IMR-90 (cell line): ENCODE measurements around the gene ZNF775. TPM values are rescaled to one million over a fixed set of nuclear protein-coding genes. Genes with fewer than 3 reads are reported as not detected.

Source experiments
- ATAC-seq: fragments of 200-7000 bp; cut with Tn5 transposase; 2 replicates; pipeline ENCODE4 v1.9.1; 2020; ENCODE audit warnings: low read depth, mild to moderate bottlenecking, moderate library complexity
- BruUV-seq: library from RNA; stranded (reverse); fragments of 400-500 nt; replicated peaks from 2 replicates; lab custom pipeline; 2021; lab: Mats Ljungman, UMichigan
- CTCF ChIA-PET: fragments of 300-600 bp; formaldehyde crosslinking; extraction: SDS; loops from one replicate; lab custom pipeline; 2021; ENCODE audit warnings: antibody characterized with exemption; lab: Yijun Ruan, JAX
- POLR2A ChIA-PET: fragments of 300-600 bp; sonication (Branson Sonifier 250); formaldehyde crosslinking; loops from one replicate; lab custom pipeline; 2022; ENCODE audit warnings: antibody characterized with exemption; ENCODE audit not compliant: unreplicated experiment; lab: Charles Lee
- DNase-seq: peaks from one replicate; pipeline ENCODE4 v3.0.0; 2013
- H2AFZ ChIP-seq: replicated peaks from 2 replicates; pipeline ENCODE3; 2013; ENCODE audit warnings: low read length, mild to moderate bottlenecking; ENCODE audit not compliant: poor library complexity
- H2AK5ac ChIP-seq: 2 replicates; pipeline ENCODE4 v1.6.1; 2013; ENCODE audit warnings: low read depth, low read length, inconsistent platforms
- H2AK9ac ChIP-seq: replicated peaks from 2 replicates; pipeline ENCODE3; 2013; ENCODE audit warnings: mild to moderate bottlenecking, low read depth, low read length, moderate library complexity; ENCODE audit not compliant: poor library complexity
- H2BK120ac ChIP-seq: 2 replicates; pipeline ENCODE4 v1.6.1; 2013; ENCODE audit warnings: low read depth, low read length, inconsistent platforms
- H2BK15ac ChIP-seq: 3 replicates; pipeline ENCODE4 v1.6.1; 2013; ENCODE audit warnings: low read depth, low read length, inconsistent platforms
- H2BK20ac ChIP-seq: 2 replicates; pipeline ENCODE4 v1.6.1; 2013; ENCODE audit warnings: low read depth, mild to moderate bottlenecking, inconsistent platforms, low read length, moderate library complexity
- H2BK5ac ChIP-seq: 2 replicates; pipeline ENCODE4 v1.6.1; 2013; ENCODE audit warnings: mild to moderate bottlenecking, low read depth, low read length, inconsistent platforms; ENCODE audit not compliant: poor library complexity, severe bottlenecking
- H3K14ac ChIP-seq: replicated peaks from 2 replicates; pipeline ENCODE4 v1.6.1; 2013; ENCODE audit warnings: low read depth, low read length, inconsistent platforms
- H3K18ac ChIP-seq: 2 replicates; pipeline ENCODE4 v1.6.1; 2013; ENCODE audit warnings: low read depth, low read length, control low read depth
- H3K23ac ChIP-seq: 2 replicates; pipeline ENCODE4 v1.6.1; 2013; ENCODE audit warnings: low read depth, low read length, inconsistent platforms
- H3K27ac ChIP-seq: 2 replicates; pipeline ENCODE4 v1.5.1; 2013; ENCODE audit warnings: mild to moderate bottlenecking, control low read depth, low read length; ENCODE audit not compliant: insufficient read depth
- H3K27me3 ChIP-seq: 2 replicates; pipeline ENCODE4 v1.6.1; 2013; ENCODE audit warnings: low read length; ENCODE audit not compliant: control insufficient read depth, insufficient read depth
- H3K36me3 ChIP-seq: 2 replicates; pipeline ENCODE4 v1.6.1; 2013; ENCODE audit warnings: low read length, mixed read lengths; ENCODE audit not compliant: control insufficient read depth, insufficient read depth
- H3K4ac ChIP-seq: 2 replicates; pipeline ENCODE4 v1.6.1; 2013; ENCODE audit warnings: low read depth, low read length, inconsistent platforms
- H3K4me1 ChIP-seq: 2 replicates; pipeline ENCODE4 v1.6.1; 2013; ENCODE audit warnings: low read length, mixed read lengths; ENCODE audit not compliant: control insufficient read depth, insufficient read depth
- H3K4me2 ChIP-seq: 2 replicates; pipeline ENCODE4 v1.6.1; 2013; ENCODE audit warnings: low read depth, mild to moderate bottlenecking, control low read depth, low read length, moderate library complexity
- H3K4me3 ChIP-seq: 2 replicates; pipeline ENCODE4 v1.5.1; 2013; ENCODE audit warnings: low read depth, mild to moderate bottlenecking, control low read depth, low read length, moderate library complexity; ENCODE audit not compliant: insufficient read depth
- H3K56ac ChIP-seq: 2 replicates; pipeline ENCODE4 v1.6.1; 2013; ENCODE audit warnings: low read length, inconsistent platforms; ENCODE audit not compliant: insufficient read depth; ENCODE audit errors: extremely low read depth
- H3K79me1 ChIP-seq, 2 experiments: 2 replicates each; pipeline ENCODE4 v1.6.1; 2013; ENCODE audit warnings: low read length in 2 of 2, inconsistent platforms in 1 of 2, low read depth in 1 of 2
- H3K9ac ChIP-seq: 2 replicates; pipeline ENCODE4 v1.6.1; 2013; ENCODE audit warnings: low read depth, low read length, control low read depth
- H3K9me1 ChIP-seq: 2 replicates; pipeline ENCODE4 v1.6.1; 2013; ENCODE audit warnings: low read length, inconsistent platforms; ENCODE audit not compliant: insufficient read depth
- H3K9me3 ChIP-seq: 2 replicates; pipeline ENCODE4 v1.6.1; 2013; ENCODE audit warnings: low read length; ENCODE audit not compliant: control insufficient read depth, insufficient read depth
- H4K20me1 ChIP-seq: 2 replicates; pipeline ENCODE4 v1.6.1; 2013; ENCODE audit warnings: low read length, inconsistent platforms; ENCODE audit not compliant: insufficient read depth
- H4K5ac ChIP-seq: 2 replicates; pipeline ENCODE4 v1.6.1; 2013; ENCODE audit warnings: mild to moderate bottlenecking, low read depth, low read length, control low read depth
- H4K8ac ChIP-seq, 2 experiments: 2 replicates each; pipeline ENCODE4 v1.6.1; 2013; ENCODE audit warnings: low read depth in 2 of 2, low read length in 2 of 2, control low read depth in 1 of 2, inconsistent platforms in 1 of 2
- H4K91ac ChIP-seq: 2 replicates; pipeline ENCODE4 v1.6.1; 2013; ENCODE audit warnings: low read depth, low read length, inconsistent platforms; ENCODE audit not compliant: insufficient read depth
- BHLHE40 ChIP-seq: fragments of 150-350 bp; IDR thresholded peaks from 2 replicates; pipeline ENCODE4 v1.6.1; 2016; ENCODE audit warnings: mild to moderate bottlenecking, low read depth, low read length
- CHD1 ChIP-seq: IDR thresholded peaks from 2 replicates; pipeline ENCODE4 v1.6.1; 2012; ENCODE audit warnings: low read depth, low read length, improper control_type of control experiment
- ELK1 ChIP-seq: fragments of 150-350 bp; IDR thresholded peaks from 2 replicates; pipeline ENCODE4 v1.6.1; 2016; ENCODE audit warnings: low read depth, mild to moderate bottlenecking, low read length, moderate library complexity, borderline replicate concordance
- MXI1 ChIP-seq: IDR thresholded peaks from 2 replicates; pipeline ENCODE4 v1.6.1; 2012; ENCODE audit warnings: low read depth, mild to moderate bottlenecking, low read length, moderate library complexity, borderline replicate concordance
- POLR2A ChIP-seq: IDR thresholded peaks from 2 replicates; pipeline ENCODE4 v1.6.1; 2012; ENCODE audit warnings: mild to moderate bottlenecking, low read depth, low read length
- RAD21 ChIP-seq: IDR thresholded peaks from 2 replicates; pipeline ENCODE4 v1.6.1; 2012; ENCODE audit warnings: low read length, improper control_type of control experiment
- RCOR1 ChIP-seq: IDR thresholded peaks from 2 replicates; pipeline ENCODE4 v1.6.1; 2012; ENCODE audit warnings: mild to moderate bottlenecking, low read length, improper control_type of control experiment; ENCODE audit not compliant: insufficient replicate concordance
- RFX5 ChIP-seq: IDR thresholded peaks from 2 replicates; pipeline ENCODE4 v1.8.0; 2012; ENCODE audit warnings: low read depth, mild to moderate bottlenecking, low read length, moderate library complexity
- SMC3 ChIP-seq: fragments of 150-350 bp; IDR thresholded peaks from 2 replicates; pipeline ENCODE4 v1.6.1; 2016; ENCODE audit warnings: low read depth, mild to moderate bottlenecking, antibody characterized with exemption, low read length, moderate library complexity
- WGBS, 2 experiments: methylation state at CpG; one replicate each; pipeline versions ENCODE4 v1.1.5 to v1.1.7; 2013; ENCODE audit warnings: missing lambda C conversion rate in 2 of 2; ENCODE audit not compliant: insufficient read length in 1 of 2; ENCODE audit errors: extremely low coverage in 2 of 2; 5-methylcytosine and 5-hydroxymethylcytosine counted together
- dilution Hi-C: fragments of 300-500 bp; cut with HindIII; formaldehyde crosslinking; loops from one replicate; pipeline ENCODE4 v1.14.3; 2018; ENCODE audit warnings: low sequenced_read_pairs; ENCODE audit not compliant: unreplicated experiment
- in situ Hi-C: fragments of 300-500 bp; cut with MboI; formaldehyde crosslinking; loops from 3 replicates; pipeline ENCODE4 v1.14.3; 2019; ENCODE audit warnings: low sequenced_read_pairs, inconsistent platforms, mixed read lengths
- intact Hi-C: fragments of 100-400 bp; cut with micrococcal nuclease; formaldehyde crosslinking; loops from 2 replicates; pipeline ENCODE4 v1.10.0; 2022
- polyA plus RNA-seq, 3 experiments: library from polyadenylated mRNA; depleted of rRNA; stranded (reverse); fragments of >200 nt; gene quantifications; 2 replicates each; pipeline ENCODE4 v1.2.3, GENCODE V29; 2012; ENCODE audit warnings: low replicate concordance in 1 of 3
- total RNA-seq: library from RNA; depleted of rRNA; stranded (reverse); fragments of >200 nt; gene quantifications from 2 replicates; pipeline ENCODE4 v1.2.3, GENCODE V29; 2012
- TF ChIP-seq, protein P1 (sequence below): conservative IDR thresholded peaks from 2 replicates; pipeline ENCODE4 v1.5.1; 2012; ENCODE audit warnings: mild to moderate bottlenecking, low read depth, low read length, improper control_type of control experiment

Gene ZNF775
- total and polyA plus RNA-seq, 2 of the 4 experiments (the other 2 are of a cell fraction): 1.4 to 2.6 TPM

- Histone ChIP-seq H4K20me1 (no peaks in the 10 kb centered on the region), H3K4ac (no peak overlapping the region), H2BK5ac (no peak overlapping the region), H3K18ac (no peak overlapping the region), H3K79me1 (no peaks in the 10 kb centered on the region), H3K9me1 (no peaks in the 10 kb centered on the region), H2BK20ac (no peak overlapping the region), H2BK120ac (no peak overlapping the region), H2AFZ (no peak overlapping the region), H3K36me3 (no peaks in the 10 kb centered on the region), H3K27ac (no peak overlapping the region), H2AK5ac (no peak overlapping the region), H3K9me3 (no peaks in the 10 kb centered on the region), H4K5ac (no peak overlapping the region), H3K27me3 (no peaks in the 10 kb centered on the region), H3K4me3 (no peak overlapping the region), H3K9ac (no peak overlapping the region), H3K56ac (no peak overlapping the region), H3K23ac (no peak overlapping the region), H3K14ac (no peak overlapping the region), H4K91ac (no peak overlapping the region), H2BK15ac (no peak overlapping the region), H4K8ac (no peak overlapping the region), H3K4me1 (peaks cover 4% of the 10 kb centered on the region), H2AK9ac (no peak overlapping the region), H3K4me2 (no peak overlapping the region)
- in situ Hi-C loops: no loop called here
- ATAC-seq: no peak
- WGBS, 2 experiments: 40% methylated on average over 2 of the region's 8 CpGs; no CpG with 5 or more reads in 1 of the 2 experiments
- dilution Hi-C loops: no loop called here
- CTCF ChIA-PET: no interaction called here
- intact Hi-C loops: no loop called here
- DNase-seq: no peak
- BruUV-seq: no TSS peak
- no peak for TF ChIP-seq MXI1
- TF ChIP-seq RFX5: no peak
- no peak for TF ChIP-seq POLR2A
- TF ChIP-seq BHLHE40: no peak
- TF ChIP-seq SMC3: no peak
- no peak for TF ChIP-seq ELK1
- TF ChIP-seq CHD1: no peak
- no peak for TF ChIP-seq RAD21
- no peak for TF ChIP-seq RCOR1
- TF ChIP-seq, protein P1, sequence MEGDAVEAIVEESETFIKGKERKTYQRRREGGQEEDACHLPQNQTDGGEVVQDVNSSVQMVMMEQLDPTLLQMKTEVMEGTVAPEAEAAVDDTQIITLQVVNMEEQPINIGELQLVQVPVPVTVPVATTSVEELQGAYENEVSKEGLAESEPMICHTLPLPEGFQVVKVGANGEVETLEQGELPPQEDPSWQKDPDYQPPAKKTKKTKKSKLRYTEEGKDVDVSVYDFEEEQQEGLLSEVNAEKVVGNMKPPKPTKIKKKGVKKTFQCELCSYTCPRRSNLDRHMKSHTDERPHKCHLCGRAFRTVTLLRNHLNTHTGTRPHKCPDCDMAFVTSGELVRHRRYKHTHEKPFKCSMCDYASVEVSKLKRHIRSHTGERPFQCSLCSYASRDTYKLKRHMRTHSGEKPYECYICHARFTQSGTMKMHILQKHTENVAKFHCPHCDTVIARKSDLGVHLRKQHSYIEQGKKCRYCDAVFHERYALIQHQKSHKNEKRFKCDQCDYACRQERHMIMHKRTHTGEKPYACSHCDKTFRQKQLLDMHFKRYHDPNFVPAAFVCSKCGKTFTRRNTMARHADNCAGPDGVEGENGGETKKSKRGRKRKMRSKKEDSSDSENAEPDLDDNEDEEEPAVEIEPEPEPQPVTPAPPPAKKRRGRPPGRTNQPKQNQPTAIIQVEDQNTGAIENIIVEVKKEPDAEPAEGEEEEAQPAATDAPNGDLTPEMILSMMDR: no peak
- POLR2A ChIA-PET: no interaction called here
Measured at GRCh38 chr7:150435390-150436073, 56.4 kb downstream of the ZNF775 start.
